GM12892 (cell line): ENCODE measurements around the gene SLC11A2.

ENCODE experiments used
- POLR2A ChIP-seq: IDR thresholded peaks from 2 replicates; pipeline ENCODE4 v1.6.1; 2011; ENCODE audit warnings: low read depth, low read length, control low read depth
- POLR2AphosphoS5 ChIP-seq: IDR thresholded peaks from 2 replicates; pipeline ENCODE4 v1.6.1; 2011; ENCODE audit warnings: low read depth, low read length, control low read depth
- TAF1 ChIP-seq: IDR thresholded peaks from 2 replicates; pipeline ENCODE4 v1.6.1; 2011; ENCODE audit warnings: low read depth, mild to moderate bottlenecking, control low read depth, low read length, borderline replicate concordance

DNA sequence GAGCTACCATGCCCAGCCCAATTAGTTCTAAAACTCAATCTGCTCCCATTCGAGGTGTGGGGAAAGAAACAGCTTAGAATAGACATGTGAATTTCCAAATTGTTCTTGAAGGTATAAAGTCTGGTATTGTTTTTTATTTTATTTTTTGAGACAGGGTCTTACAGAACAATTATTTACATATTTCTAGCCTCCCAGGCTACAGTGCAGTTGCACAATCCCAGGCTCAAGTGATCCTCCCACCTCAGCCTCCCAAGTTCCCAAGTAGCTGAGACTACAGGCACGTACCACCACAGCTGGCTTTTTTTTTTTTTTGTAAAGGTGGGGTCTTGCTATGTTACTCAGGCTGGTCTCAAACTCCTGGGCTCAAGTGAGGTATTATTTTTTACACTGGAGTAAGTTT lies 6.3 kb downstream of the SLC11A2 start:
- TF ChIP-seq TAF1 (no peak), POLR2A (no peak), POLR2AphosphoS5 (no peak)
